Loucy (cell line): Measurements from ENCODE around the gene CREG2.

Experiments used
- H2AFZ ChIP-seq: fragments of 200-600 bp; sonication (generic); 2 replicates; pipeline ENCODE4 v1.6.0; 2016; ENCODE audit warnings: antibody characterized with exemption, mild to moderate bottlenecking, low read length, moderate library complexity
- H3F3A ChIP-seq: fragments of 200-600 bp; 2 replicates; pipeline ENCODE4 v1.6.0; 2016; ENCODE audit warnings: antibody characterized with exemption, low read depth, mild to moderate bottlenecking
- H3K27me3 ChIP-seq: fragments of 200-600 bp; sonication (generic); 2 replicates; pipeline ENCODE4 v1.6.1; 2014; ENCODE audit warnings: low read length, mild to moderate bottlenecking; ENCODE audit not compliant: insufficient read depth, poor library complexity, severe bottlenecking
- H3K36me3 ChIP-seq: fragments of 200-600 bp; sonication (generic); 2 replicates; pipeline ENCODE4 v1.6.1; 2016; ENCODE audit warnings: low read length; ENCODE audit not compliant: insufficient read depth
- H3K4me1 ChIP-seq: fragments of 200-600 bp; sonication (generic); 2 replicates; pipeline ENCODE4 v1.5.1; 2014; ENCODE audit warnings: low read length, mild to moderate bottlenecking; ENCODE audit not compliant: insufficient read depth, poor library complexity, severe bottlenecking
- H3K4me2 ChIP-seq: fragments of 200-600 bp; sonication (generic); 2 replicates; pipeline ENCODE4 v1.6.0; 2014; ENCODE audit warnings: antibody characterized with exemption, low read length, low read depth, mild to moderate bottlenecking; ENCODE audit not compliant: poor library complexity, severe bottlenecking
- H3K4me3 ChIP-seq: fragments of 200-600 bp; sonication (generic); 2 replicates; pipeline ENCODE4 v1.5.1; 2014; ENCODE audit warnings: low read length, mild to moderate bottlenecking, mixed read lengths; ENCODE audit not compliant: poor library complexity, severe bottlenecking
- H3K79me2 ChIP-seq: fragments of 200-600 bp; sonication (generic); 2 replicates; pipeline ENCODE4 v1.6.1; 2014; ENCODE audit warnings: low read length; ENCODE audit not compliant: insufficient read depth
- H3K9ac ChIP-seq: fragments of 200-600 bp; sonication (generic); 2 replicates; pipeline ENCODE4 v1.6.0; 2014; ENCODE audit warnings: mild to moderate bottlenecking, low read depth, low read length, moderate library complexity; ENCODE audit not compliant: poor library complexity, severe bottlenecking
- H3K9me2 ChIP-seq: fragments of 200-600 bp; sonication (generic); replicated peaks from 2 replicates; pipeline ENCODE4 v1.6.1; 2016; ENCODE audit warnings: low read depth, low read length, mixed read lengths
- H3K9me3 ChIP-seq: fragments of 200-600 bp; sonication (generic); 2 replicates; pipeline ENCODE4 v1.6.1; 2014; ENCODE audit warnings: mild to moderate bottlenecking, antibody characterized with exemption, low read length, low read depth; ENCODE audit not compliant: insufficient read depth
- H4K20me1 ChIP-seq: fragments of 200-600 bp; sonication (generic); 2 replicates; pipeline ENCODE4 v1.6.0; 2014; ENCODE audit warnings: antibody characterized with exemption, low read length, mild to moderate bottlenecking; ENCODE audit not compliant: insufficient read depth, poor library complexity, severe bottlenecking
- EZH2phosphoT487 ChIP-seq: fragments of 200-600 bp; IDR thresholded peaks from 2 replicates; pipeline ENCODE4 v1.6.1; 2018; ENCODE audit warnings: antibody characterized with exemption, mild to moderate bottlenecking, moderate library complexity, borderline replicate concordance
- TF ChIP-seq, protein P1 (sequence below): fragments of 200-600 bp; sonication (generic); conservative IDR thresholded peaks from 2 replicates; pipeline ENCODE4 v1.5.1; 2014; ENCODE audit warnings: mild to moderate bottlenecking, antibody characterized with exemption, low read length

The CREG2 gene

DNA sequence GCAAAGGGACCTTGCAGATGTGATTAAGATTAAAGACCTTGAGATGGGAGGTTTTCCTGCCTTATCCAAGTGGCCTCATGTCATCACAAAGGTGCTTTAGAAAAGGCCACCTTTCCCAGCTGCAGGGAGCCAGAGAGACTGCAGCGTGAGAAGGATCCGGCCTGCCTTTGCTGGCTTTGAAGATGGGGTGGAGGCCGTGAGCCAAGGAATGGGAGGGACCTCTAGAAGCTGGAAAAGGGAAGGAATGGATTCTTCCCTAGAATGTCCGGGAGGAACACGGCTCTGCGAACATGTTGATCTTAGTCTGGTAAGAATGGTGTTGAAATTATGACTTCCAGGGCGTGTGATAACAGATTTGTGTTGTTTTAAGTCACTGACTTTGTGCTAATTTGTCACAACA, 39.9 kb upstream of the CREG2 start:
- no peak overlapping the region for H3K4me3 ChIP-seq
- H4K20me1 ChIP-seq = no peaks in the 10 kb centered on the region
- no peak overlapping the region for H3K4me2 ChIP-seq
- no peak overlapping the region for H3K9ac ChIP-seq
- H3K27me3 ChIP-seq = no peaks in the 10 kb centered on the region
- H3K9me3 ChIP-seq = no peaks in the 10 kb centered on the region
- H2AFZ ChIP-seq = no peak overlapping the region
- H3K9me2 ChIP-seq = no peaks in the 10 kb centered on the region
- no peaks in the 10 kb centered on the region for H3K79me2 ChIP-seq
- H3F3A ChIP-seq = no peaks in the 10 kb centered on the region
- peaks cover 2% of the 10 kb centered on the region for H3K36me3 ChIP-seq
- no peak for TF ChIP-seq EZH2phosphoT487
- TF ChIP-seq, protein P1, sequence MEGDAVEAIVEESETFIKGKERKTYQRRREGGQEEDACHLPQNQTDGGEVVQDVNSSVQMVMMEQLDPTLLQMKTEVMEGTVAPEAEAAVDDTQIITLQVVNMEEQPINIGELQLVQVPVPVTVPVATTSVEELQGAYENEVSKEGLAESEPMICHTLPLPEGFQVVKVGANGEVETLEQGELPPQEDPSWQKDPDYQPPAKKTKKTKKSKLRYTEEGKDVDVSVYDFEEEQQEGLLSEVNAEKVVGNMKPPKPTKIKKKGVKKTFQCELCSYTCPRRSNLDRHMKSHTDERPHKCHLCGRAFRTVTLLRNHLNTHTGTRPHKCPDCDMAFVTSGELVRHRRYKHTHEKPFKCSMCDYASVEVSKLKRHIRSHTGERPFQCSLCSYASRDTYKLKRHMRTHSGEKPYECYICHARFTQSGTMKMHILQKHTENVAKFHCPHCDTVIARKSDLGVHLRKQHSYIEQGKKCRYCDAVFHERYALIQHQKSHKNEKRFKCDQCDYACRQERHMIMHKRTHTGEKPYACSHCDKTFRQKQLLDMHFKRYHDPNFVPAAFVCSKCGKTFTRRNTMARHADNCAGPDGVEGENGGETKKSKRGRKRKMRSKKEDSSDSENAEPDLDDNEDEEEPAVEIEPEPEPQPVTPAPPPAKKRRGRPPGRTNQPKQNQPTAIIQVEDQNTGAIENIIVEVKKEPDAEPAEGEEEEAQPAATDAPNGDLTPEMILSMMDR = no peak
- H3K4me1 ChIP-seq = no peaks in the 10 kb centered on the region

DNA sequence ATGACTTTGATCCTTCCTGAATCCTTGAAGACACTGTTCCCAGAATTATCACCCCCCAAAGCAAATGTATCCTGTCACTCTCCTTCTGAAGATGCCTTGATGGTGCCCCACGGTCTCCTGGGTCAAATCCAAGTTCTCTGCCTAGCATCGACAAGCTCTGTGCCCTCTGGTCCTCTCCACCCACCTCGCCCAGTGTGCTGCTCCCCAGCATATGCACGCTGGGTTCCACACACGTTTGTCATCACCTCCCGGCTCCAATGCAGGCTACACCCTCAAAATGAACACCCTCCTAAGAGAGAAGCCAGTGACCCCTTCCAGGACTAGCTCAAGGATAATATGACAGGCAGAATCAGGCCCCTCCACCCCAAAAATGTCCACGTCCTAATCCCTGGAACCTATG, 39.5 kb upstream of the CREG2 start:
- H3K79me2 ChIP-seq = no peaks in the 10 kb centered on the region
- no peaks in the 10 kb centered on the region for H4K20me1 ChIP-seq
- H3K9me3 ChIP-seq = no peaks in the 10 kb centered on the region
- H3K9me2 ChIP-seq = no peaks in the 10 kb centered on the region
- peaks cover 2% of the 10 kb centered on the region for H3K36me3 ChIP-seq
- H3K9ac ChIP-seq = no peak overlapping the region
- TF ChIP-seq EZH2phosphoT487 = no peak
- TF ChIP-seq, protein P1 = no peak
- H3K27me3 ChIP-seq = no peaks in the 10 kb centered on the region
- H3K4me3 ChIP-seq = no peak overlapping the region
- H3K4me2 ChIP-seq = no peak overlapping the region
- H3F3A ChIP-seq = no peaks in the 10 kb centered on the region
- H3K4me1 ChIP-seq = no peaks in the 10 kb centered on the region
- no peak overlapping the region for H2AFZ ChIP-seq

DNA sequence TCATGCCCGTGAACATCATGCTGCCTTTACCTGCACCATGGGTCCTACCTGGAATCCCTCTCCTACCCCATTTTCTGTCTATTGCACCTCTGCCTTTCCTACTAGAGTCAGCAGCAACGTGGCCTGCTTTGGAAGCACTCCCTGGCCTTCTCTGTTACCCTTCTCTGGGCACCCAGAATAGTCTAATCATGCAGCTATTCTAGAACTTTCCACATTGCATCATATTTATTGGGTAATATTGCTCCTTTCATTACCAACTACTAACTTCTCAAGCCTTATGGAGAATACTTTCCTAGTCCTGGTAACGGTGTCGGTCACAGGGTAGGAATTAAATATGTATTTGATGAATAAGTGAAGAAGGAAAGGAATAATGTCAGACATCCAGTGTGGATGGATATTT, 33.3 kb upstream of the CREG2 start:
- H3K4me3 ChIP-seq = no peak overlapping the region
- no peak for TF ChIP-seq EZH2phosphoT487
- TF ChIP-seq, protein P1 = no peak

More for the DNA sequence above, 33.3 kb upstream of the CREG2 start:
- H3K79me2 ChIP-seq = no peaks in the 10 kb centered on the region
- no peaks in the 10 kb centered on the region for H3K27me3 ChIP-seq
- no peaks in the 10 kb centered on the region for H3K9me3 ChIP-seq
- H3K9me2 ChIP-seq = no peaks in the 10 kb centered on the region
- H3K36me3 ChIP-seq = peaks cover 2% of the 10 kb centered on the region
- H2AFZ ChIP-seq = no peak overlapping the region
- no peaks in the 10 kb centered on the region for H4K20me1 ChIP-seq
- no peak overlapping the region for H3K4me2 ChIP-seq
- no peaks in the 10 kb centered on the region for H3K4me1 ChIP-seq
- no peaks in the 10 kb centered on the region for H3F3A ChIP-seq
- H3K9ac ChIP-seq = no peak overlapping the region
